ENCODE measurements around the gene ITPKB. TPM values are rescaled to one million over a fixed set of nuclear protein-coding genes. Genes with fewer than 3 reads are reported as not detected.
A peak's percentile ranks its signal among the peaks of the same experiment; 100 is the strongest.
"Not testable (repeated sequence)": the region's sequence is repeated elsewhere in the genome, so short reads cannot be mapped to it uniquely, and the experiment has no call there.

The ITPKB gene
- 10 to 100 TPM; 13.8 to 18.3 TPM for total RNA-seq
- long read RNA-seq, full-length matches to known transcripts = 1 of 2 reads
- long read RNA-seq, partial matches to known transcripts = 1 of 2 reads
- long read RNA-seq, other reads (novel, unspliced or antisense) = 0 of 2 reads

DNA sequence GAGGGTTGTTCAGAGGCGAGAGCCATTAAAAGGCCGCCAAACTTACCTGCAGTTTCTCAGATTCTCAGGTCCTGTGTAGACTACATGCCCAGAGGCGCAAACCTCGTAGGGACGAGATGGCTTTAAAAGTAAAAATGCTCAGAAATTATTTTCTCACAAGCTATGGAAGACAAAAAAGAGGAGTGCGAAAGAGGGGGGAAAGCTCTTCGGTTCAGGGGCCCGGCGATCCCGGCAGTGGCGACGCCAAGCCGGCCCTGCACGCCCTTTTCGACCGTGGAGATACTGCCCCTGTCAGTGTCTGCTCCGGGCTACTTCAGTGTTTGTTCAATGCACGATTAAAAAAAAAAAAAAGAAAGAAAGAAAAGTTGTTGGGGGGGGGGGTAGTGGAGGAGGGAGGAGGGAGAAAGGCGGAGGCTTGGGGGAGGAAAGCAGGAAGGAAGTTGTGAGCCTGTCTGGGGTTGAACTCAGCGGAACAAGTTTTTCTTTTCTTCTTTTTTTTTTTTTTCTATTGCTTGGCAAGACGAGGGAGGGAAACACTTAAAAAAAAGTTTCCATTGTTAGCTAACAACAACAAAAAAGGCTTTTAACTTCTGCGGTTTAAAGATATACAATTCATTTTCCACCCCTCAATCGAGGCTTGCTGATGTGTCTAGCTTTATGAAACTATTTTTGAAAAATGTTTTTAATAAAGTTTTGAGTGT is at the start of gene ITPKB:
Gene ITPKB (minus strand): TSS at position 288 of the 701 bp plus-strand sequence. CDS start 1,824 bp downstream, outside the sequence.
- peak; percentile 42 to 66 for ATAC-seq
- intact Hi-C loops (cut with DNase I) = loop anchor here (5.0 to 10.0 kb wide), 5 partner anchors 77 to 102 kb away; no protein-coding TSS in a partner anchor

DNA sequence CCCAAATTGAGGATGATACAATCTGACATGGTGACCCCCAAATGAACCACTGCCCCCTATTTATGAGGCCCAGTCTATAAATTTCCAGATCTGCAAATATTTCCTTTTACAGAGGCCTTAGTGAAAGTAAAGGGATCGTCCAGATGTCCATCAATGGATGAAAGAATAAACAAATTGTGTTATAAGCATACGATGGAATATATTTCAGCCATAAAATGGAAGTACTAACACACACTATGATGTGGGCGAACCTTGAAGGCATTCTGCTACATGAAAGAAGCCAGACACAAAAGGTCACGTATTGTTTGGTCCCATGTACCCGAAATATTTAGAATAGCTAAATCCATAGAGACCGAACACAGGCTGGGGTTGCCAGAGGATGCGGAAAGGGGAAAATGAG is 48.6 kb upstream of the ITPKB start:
- ATAC-seq = no peak
- intact Hi-C loops (cut with DNase I) = no loop called here
- DNase-seq = no peak

More for the DNA sequence above, at the start of gene ITPKB:
- DNase-seq = peak; percentile 57

DNA sequence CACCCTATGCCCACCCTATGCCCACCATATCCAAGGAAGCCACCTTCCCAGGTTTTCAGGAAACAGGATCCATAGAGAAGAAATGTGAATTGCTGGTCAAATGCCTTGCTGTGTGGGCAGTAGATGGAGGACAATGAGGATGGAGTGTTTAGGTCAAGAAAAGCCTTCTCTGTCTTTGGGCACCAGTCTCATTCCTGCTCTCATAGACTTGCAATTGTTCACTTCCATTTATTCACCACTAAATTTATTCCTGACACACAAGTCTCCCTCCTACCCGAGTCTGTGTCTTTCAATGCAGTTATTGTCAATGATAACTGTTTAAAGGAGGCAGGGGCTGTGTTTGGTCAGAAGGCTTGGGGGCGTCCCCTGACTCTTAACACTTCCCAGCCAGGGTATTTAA is 48.0 kb upstream of the ITPKB start:
- ATAC-seq (no peak), DNase-seq (no peak)
- intact Hi-C loops (cut with DNase I) = no loop called here

DNA sequence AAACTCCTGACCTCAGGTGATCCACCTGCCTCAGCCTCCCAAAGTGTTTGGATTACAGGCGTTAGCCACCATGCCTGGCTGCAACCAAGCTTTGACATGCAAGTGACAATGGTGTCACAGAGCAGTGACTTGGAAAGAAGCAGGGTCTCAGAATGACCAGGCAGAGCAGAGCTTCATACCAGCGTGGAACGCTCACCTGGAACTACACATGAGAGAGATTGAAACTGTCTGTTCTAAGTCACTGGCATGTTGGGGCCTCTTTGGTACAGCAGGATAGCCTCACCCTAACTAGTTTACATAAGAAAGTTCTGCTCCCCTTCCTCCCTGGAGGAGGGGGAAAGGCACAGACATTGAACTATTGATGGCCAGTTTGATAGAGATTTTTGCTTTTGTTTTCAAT is 47.5 kb upstream of the ITPKB start:
- intact Hi-C loops (cut with DNase I) = no loop called here
- DNase-seq (no peak), ATAC-seq (no peak)

DNA sequence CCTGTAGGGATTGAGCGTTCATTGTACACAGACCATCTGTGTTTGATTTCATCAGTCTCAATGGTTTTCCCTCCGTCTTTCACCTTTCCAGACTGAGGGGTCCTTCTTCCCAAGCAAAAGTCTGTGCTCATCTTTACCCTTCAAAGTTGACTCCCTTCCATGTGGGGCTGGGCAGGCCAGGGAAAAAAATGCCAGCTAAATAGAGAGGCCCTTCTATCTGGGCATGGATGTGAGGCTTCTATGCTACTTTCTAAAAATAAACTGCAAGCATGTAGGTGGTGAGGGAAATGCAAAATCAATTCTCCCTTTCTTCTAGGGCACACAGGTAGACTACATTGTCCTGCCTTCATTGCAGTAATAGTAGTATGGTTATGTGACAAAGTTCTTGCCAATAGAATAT is 46.7 kb upstream of the ITPKB start:
- no peak for ATAC-seq
- intact Hi-C loops (cut with DNase I) = no loop called here
- DNase-seq = no peak

DNA sequence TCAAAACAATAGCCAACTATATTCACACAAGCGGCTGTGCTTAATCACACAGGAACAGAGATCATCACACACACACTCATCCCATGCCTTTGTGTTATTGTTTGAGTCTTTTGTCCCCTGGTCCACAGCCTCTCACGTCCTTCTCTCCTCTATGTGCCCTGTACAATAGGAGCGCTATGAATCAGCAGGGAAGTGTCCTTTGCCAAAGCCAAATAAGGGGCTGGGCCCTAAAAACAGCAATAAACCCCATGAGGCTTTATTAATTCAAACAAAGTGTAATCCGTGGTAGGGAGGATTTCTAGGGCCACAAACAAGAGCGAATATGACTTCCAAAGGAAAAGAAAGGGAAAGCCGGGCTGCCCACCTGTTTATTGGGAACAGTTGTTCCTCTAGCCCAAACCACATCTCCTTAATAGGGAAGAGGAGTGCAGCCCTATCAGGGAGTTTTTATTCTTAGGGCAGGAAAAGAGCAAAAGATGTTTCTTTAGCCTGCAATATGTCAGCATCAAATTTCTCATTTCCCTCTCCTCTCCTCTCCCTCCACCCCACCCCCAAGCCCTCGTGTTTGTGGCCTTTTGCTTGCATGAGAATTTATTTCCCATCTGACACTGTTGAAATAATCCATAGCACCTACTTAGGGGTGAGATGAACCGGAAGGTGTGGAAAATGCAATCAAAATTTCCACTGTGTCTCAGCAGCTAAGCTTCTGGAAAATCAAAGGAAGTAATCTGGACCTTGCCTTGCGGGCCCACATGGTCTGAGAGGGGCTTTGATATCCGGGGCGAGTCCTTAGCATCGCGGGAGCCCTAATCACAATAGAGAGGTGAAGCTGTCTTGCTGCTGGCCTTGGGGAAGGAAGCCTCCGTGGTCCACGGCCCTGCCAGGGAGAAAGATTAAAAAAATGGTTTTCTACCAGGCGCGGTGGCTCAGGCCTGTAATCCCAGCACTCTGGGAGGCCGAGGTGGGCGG is 45.3 kb upstream of the ITPKB start:
- intact Hi-C loops (cut with DNase I) = no loop called here
- no peak for DNase-seq
- no peak for ATAC-seq

DNA sequence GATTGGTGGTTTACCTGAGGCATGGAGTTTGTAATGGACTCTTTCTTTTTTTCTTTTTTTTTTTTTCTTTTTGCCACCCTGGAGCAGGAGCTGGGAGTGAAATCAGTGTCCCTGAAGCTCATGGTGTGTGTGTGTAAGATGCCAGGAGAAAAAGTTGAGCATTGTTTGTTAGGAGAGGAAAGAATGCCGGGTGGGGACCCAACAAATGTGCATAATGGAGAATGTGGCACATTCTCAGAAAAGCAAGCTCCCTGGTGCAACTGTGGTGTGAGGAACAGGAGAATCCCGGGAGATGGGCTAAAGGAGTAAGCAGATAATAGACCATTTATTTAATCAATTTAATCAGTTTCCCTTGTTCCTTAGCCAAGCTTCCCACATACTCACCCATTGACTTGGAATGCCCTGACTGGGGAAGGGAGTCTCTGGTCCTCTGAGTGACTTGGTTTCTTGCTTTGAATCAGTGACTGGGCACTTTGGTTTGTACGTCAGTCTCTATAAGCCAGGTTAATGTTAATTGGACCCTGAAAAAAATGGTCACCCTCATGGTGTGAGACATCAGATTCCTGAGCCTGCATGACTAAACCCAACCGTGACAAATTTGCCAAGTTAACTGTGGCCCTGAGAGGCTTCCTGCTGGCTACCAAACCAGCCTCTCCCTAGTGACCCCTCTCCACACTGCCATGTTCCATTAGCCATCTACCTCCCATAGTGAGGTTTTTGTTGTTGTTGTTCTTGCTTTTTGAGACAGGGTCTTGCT is 43.9 kb upstream of the ITPKB start:
- DNase-seq (no peak), ATAC-seq (no peak)
- intact Hi-C loops (cut with DNase I) = no loop called here

DNA sequence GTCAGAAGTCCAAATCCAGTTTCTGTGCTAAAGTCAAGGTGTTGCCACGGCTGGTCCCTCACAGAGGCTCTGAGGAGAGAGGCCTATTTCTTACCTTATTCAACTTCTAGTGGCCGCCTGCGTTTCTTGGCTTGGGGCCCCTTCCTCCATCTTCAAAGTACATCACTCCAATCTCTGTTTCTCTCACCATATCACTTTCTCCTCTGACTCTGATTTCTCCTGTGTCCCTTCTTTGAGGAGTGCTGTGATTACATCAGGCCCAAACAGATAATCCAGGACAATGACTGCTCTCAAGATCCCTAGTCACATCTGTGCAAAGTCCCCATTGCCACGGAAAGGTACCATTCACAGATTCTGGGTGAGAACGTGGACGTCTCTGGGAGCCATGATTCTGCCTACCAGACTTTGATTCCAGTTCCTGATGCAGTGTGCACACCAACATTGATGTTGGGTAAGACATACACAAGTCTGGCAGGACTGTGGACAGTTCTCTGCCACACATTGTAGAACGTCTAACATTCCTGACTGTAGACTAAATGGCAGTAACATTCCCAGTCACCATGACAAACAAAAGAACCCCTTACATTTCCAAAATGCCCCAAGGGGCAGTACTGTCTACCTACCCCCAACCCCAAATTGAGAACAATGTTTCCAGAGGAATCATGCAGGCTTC is 43.0 kb upstream of the ITPKB start:
- intact Hi-C loops (cut with DNase I) = no loop called here
- ATAC-seq (no peak), DNase-seq (no peak)

DNA sequence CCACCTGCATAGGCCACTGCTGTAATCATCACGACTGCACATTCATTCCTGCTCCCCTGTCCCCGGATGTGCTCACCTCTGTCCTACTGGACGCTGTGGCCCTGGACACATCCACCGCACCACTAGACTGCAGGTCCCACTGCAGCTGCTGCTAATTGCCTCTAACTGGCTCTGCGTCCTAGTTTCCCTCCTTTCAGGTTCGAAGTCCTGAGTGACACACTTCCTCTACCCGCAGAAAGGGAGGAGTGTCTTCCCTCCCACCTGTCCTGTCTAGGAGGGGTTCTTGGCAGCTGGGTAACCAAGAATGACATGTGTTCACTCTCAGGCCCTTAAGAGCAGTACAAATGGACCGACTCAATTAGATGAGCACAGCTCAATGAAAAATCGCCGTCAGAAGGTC is 40.5 kb upstream of the ITPKB start:
- intact Hi-C loops (cut with DNase I) = no loop called here
- ATAC-seq = no peak
- no peak for DNase-seq

DNA sequence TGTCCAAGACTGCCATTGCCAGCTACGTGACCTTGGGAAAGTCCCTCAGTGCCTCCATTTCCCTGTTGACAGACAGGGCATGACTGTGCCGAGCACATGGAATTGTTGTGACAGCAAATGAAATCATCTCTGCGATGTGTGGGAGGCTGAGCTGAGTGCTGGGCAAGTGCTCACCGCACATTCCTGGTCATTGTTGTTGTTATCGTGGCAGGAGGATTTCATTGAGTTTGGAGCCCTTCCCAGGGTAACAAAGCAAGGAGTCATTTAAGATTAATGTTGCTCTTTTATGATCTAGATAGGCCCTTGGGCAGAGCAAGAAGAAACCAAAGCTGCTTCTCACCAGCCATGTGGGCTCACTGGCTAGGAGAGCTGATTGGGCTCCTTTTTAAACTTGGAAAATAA is 39.6 kb upstream of the ITPKB start:
- ATAC-seq (peak; percentile 76 to 87), DNase-seq (peak; percentile 28)
- intact Hi-C loops (cut with DNase I) = no loop called here

DNA sequence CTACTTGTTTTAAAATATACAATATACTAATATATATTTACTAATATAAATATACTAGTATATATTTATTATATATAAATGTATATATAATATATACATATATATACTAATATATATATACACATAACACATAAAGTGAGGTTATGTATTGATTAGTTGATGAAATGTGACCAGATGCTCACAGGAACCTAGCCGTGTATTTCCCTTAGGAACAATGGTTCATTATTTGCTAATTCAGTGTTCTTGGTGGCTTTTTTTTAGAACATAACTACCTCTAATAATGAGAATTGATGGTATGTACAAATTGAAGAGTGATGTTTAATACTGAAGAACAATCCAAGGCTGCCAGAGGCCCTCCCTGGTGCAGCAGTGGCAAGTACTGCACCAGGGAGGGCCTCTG is 37.9 kb upstream of the ITPKB start:
- intact Hi-C loops (cut with DNase I) = no loop called here
- no peak for ATAC-seq
- no peak for DNase-seq

DNA sequence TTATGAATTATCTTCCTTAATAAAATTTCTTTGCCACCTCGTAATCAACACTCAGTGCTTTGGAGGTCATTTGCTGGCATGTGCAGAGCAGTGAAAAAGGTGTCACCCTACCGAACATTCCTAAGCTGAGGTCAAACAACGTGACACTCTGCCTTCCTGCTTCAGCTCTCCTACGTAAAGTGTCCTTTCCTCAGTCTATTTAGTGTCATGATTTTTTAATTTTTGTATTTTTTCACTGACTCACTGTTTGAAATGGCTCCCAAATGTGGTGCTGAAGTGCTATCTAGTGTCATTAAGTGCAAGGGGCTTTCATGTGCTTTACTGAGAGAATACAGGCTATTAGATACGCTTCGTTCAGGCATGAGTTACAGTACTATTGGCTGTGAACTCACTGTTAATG is 37.0 kb upstream of the ITPKB start:
- intact Hi-C loops (cut with DNase I) = no loop called here
- no peak for ATAC-seq
- DNase-seq = no peak

DNA sequence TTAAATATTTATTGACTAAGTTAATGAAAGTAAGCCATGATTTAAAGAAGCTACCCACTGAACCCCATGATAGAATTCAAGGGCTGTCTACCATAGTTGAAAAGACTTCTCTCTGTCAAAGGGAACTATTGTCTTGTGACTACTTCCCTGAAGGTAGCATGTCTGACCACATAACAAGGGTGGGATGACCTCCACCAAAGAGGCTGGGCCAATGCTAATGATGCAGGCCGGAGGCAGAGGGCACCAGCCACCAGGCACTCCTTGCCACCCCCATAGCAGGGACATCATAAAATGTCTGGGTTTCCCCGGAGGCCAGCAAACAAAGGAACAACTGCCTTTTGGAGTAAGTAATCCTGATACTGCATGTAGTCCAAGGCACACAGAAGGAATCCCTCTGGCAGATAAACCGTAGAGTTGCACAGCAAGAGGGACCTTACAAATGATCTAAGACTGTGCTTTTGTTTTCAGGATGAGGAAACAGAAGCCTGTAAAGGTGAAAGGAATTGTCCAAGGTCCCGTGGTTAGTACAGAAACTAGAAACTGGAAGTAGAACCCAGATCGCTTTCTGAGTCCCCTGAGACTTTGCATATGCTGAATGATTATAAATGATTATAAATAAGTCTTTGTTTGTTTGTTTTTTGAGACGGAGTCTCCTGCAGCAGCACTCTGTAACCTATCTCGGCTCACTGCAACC is 33.5 kb upstream of the ITPKB start:
- ATAC-seq = no peak
- intact Hi-C loops (cut with DNase I) = no loop called here
- DNase-seq = no peak

DNA sequence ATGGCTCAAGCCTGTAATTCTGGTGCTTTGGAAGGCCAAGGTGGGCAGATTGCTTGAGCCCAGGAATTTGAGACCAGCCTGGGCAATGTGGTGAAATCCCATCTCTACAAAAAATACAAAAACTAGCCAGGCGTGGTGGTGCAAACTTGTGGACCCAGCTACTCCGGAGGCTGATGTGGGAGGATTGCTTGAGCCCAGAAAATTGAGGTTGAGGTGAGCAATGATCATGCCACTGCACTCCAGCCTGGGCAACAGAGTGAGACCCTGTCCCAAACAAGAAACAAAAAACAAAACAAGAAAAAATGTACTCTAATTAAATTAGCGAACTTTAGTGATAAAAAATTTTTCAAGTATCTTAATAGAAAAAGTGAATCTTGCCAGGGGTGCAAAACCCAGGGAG is 28.1 kb upstream of the ITPKB start:
- intact Hi-C loops (cut with DNase I); ATAC-seq; DNase-seq: not testable (repeated sequence)

DNA sequence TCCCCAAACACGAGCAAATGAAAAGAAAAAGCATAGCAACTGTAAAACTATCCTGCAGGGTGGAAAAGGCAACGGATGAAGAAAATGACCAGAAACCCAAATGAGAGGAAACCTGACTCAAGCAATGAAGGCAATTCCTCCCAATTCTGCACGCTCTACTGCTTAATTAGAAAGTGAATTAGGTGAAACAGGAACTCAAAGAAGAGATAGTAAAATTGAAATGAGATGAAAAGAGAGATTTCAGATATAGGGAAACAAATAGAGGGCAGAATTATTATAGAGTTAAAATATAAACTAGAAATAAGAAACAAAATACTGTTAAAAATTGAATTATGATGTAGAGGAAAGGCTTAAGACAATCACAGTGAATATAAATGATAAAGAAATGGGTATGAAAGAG is 27.5 kb upstream of the ITPKB start:
- DNase-seq (no peak), ATAC-seq (no peak)
- intact Hi-C loops (cut with DNase I) = no loop called here

DNA sequence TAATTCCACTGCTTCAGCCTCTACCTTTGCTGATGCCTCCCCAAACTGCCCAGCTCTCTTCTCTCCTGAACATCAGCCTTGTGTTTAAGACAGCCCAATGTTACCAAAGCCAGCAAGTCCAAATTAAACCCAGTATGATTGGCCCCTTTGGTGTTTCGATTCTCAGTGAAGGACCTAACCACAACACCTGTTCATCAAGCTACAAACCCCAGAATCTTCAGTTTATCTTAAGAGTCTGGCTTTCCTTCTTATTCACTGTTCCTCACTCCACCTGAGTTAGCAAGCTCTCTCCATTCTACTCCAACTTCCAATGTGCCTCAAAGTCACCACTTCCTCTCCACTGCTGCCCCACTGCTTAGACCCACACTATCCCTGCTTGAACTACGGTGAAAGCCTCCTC is 25.5 kb upstream of the ITPKB start:
- ATAC-seq (no peak), DNase-seq (no peak)
- intact Hi-C loops (cut with DNase I) = loop anchor here in 1 of 2 donors (5.0 kb wide), 1 partner anchor 43 kb away; no protein-coding TSS in a partner anchor

DNA sequence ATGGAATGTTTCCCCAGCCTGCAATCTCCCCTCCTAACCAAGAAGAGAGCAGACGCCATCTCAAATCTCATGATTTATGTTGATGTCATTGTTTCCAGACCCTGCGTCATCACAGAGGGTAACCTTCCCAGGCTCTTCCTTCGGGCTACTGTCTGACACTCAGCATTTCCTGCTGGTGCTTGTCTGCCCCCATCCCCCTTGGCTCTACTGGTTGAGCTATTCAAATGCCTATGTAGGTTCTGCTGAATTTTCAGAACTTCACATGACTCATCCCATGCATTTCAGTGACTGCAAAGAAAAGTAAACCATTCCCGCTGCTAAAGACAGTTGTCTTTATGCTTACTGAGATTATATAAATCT is 24.8 kb upstream of the ITPKB start:
- intact Hi-C loops (cut with DNase I) = loop anchor here in 1 of 2 donors (5.0 kb wide), 1 partner anchor 43 kb away; no protein-coding TSS in a partner anchor

More for the DNA sequence above, 24.8 kb upstream of the ITPKB start:
- DNase-seq (no peak), ATAC-seq (no peak)

Data from left cardiac atrium (tissue), 4 donors.